ENCODE measurements around the gene RUBCN.
A peak's percentile ranks its signal among the peaks of the same experiment; 100 is the strongest.
"Not testable (repeated sequence)": the region's sequence is repeated elsewhere in the genome, so short reads cannot be mapped to it uniquely, and the experiment has no call there.

RUBCN gene

DNA sequence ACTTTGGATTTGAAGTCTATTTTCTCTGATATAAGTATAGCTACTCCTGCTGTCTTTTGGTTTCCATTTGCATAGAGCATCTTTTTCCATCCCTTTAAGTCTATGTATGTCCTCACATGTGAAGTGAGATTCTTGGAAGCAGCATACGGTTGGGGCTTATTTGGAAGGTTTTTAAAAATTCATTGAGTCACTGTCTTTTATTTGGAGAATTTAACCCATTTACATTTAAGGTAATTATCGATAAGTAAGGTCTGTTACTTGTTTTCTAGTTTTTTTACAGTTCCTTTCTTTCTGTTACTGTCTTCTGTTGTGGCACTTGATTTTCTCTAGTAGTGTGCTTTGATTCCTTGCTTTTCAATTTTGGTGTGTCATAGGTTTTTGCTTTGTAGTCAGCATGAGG is 14.0 kb downstream of the RUBCN start:
- peaks cover 17% of the 10 kb centered on the region for H3K36me3 Mint-ChIP-seq
- H3K9me3 Mint-ChIP-seq = peaks cover 8% of the 10 kb centered on the region
- DNase-seq = no peak
- H3K4me1 Mint-ChIP-seq = peaks cover 2% of the 10 kb centered on the region
- CTCF ChIA-PET = no interaction called here
- no peaks in the 10 kb centered on the region for H3K27me3 Mint-ChIP-seq
- H3K4me3 Mint-ChIP-seq = no peak overlapping the region
- H3K27ac Mint-ChIP-seq = no peak overlapping the region

DNA sequence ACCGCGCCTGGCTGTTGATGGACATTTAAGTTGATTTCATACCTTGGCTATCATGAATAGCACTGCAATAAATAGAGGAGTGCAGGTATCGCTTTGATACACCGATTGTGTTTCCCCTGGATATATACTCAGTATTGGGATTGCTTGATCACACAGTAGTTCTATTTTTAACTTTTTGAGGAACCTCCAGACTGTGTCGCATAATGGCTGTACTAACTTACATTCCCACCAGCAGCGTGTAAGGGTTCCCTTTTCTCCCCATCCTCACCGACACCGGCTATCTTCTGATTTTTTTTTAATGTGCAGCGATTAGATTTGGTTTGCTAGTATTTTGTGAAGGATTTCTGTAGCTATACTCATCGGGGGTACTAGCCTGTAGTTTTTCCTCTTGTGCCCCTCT is 16.0 kb downstream of the RUBCN start:
- no peaks in the 10 kb centered on the region for H3K27me3 Mint-ChIP-seq
- no peak overlapping the region for H3K27ac Mint-ChIP-seq
- H3K4me1 Mint-ChIP-seq = peaks cover 5% of the 10 kb centered on the region
- H3K4me3 Mint-ChIP-seq = no peak overlapping the region
- peaks cover 31% of the 10 kb centered on the region for H3K36me3 Mint-ChIP-seq
- CTCF ChIA-PET = no interaction called here
- H3K9me3 Mint-ChIP-seq = peaks cover 8% of the 10 kb centered on the region
- DNase-seq = no peak

DNA sequence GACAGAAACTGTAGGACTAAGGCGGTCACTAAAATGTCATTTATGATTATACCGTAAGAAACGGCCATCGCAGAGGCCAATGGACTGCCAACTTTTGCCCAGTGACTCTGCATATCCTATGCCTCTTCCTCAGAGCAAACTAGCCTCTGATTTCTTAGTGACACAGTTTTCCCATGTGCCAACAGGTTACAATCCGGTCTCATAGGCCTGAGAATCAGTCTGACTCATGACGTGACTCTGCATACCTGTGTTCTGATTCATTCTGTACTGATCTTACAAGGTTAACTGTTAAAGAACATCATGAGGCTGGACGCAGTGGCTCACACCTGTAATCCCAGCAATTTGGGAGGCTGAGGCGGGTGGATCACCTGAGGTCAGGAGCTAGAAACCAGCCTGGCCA is 17.8 kb downstream of the RUBCN start:
- CTCF ChIA-PET = no interaction called here
- Mint-ChIP-seq H3K27me3 (no peaks in the 10 kb centered on the region), H3K36me3 (peaks cover 39% of the 10 kb centered on the region), H3K4me1 (peaks cover 11% of the 10 kb centered on the region), H3K27ac (no peak overlapping the region), H3K9me3 (peaks cover 8% of the 10 kb centered on the region), H3K4me3 (no peak overlapping the region)
- no peak for DNase-seq

DNA sequence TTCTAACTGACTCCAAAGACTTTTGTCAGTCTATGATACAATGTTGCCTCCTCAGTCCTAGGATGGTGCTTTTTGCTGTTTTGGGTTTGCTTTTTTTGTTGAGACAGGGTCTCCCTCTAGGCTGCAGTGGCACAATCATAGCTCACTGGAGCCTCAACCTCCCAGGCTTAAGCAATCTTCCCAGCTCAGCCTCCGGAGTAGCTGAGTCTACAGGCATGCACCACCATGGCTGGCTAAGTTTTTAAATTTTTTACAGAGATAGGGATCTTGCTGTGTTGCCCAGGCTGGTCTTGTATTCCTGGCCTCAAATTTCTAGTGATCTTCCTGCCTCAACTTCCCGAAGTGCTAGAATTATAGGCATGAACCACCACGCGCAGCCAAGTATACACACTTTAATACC is 22.5 kb downstream of the RUBCN start:
- no peak for DNase-seq
- H3K4me3 Mint-ChIP-seq = no peak overlapping the region
- H3K27me3 Mint-ChIP-seq = no peaks in the 10 kb centered on the region
- H3K36me3 Mint-ChIP-seq = peaks cover 32% of the 10 kb centered on the region
- peaks cover 34% of the 10 kb centered on the region for H3K4me1 Mint-ChIP-seq
- peak overlapping the region; percentile 75 for H3K27ac Mint-ChIP-seq
- no peaks in the 10 kb centered on the region for H3K9me3 Mint-ChIP-seq
- CTCF ChIA-PET = interaction anchor here (0.7 kb wide), 1 partner anchor 26 kb away, joined by 4 read pairs; no protein-coding TSS in a partner anchor

DNA sequence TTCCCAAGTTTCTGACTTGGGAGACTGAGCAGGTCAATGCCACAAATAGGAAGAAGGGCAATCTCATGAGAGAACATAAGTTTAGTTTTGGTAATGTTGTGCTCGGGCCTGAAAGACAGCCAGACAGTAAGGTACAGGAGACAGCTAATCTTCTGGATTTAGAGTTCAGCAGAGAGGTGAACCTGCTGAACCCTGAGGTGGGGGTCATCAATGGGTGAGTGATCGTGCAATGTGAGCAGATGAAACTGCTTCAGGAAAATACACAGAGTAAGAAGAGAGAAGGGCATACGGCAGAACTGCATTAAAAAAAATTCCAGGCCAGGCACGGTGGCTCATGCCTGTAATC is 23.3 kb downstream of the RUBCN start:
- H3K36me3 Mint-ChIP-seq = peaks cover 34% of the 10 kb centered on the region
- peaks cover 34% of the 10 kb centered on the region for H3K4me1 Mint-ChIP-seq
- no peaks in the 10 kb centered on the region for H3K9me3 Mint-ChIP-seq
- no peak for DNase-seq
- no peak overlapping the region for H3K4me3 Mint-ChIP-seq
- CTCF ChIA-PET = interaction anchor here (0.6 to 1.8 kb wide), 4 partner anchors 11 to 114 kb away, joined by 3 to 4 read pairs (median 4); no protein-coding TSS in a partner anchor
- H3K27ac Mint-ChIP-seq = peak overlapping the region; percentile 96
- H3K27me3 Mint-ChIP-seq = no peaks in the 10 kb centered on the region

DNA sequence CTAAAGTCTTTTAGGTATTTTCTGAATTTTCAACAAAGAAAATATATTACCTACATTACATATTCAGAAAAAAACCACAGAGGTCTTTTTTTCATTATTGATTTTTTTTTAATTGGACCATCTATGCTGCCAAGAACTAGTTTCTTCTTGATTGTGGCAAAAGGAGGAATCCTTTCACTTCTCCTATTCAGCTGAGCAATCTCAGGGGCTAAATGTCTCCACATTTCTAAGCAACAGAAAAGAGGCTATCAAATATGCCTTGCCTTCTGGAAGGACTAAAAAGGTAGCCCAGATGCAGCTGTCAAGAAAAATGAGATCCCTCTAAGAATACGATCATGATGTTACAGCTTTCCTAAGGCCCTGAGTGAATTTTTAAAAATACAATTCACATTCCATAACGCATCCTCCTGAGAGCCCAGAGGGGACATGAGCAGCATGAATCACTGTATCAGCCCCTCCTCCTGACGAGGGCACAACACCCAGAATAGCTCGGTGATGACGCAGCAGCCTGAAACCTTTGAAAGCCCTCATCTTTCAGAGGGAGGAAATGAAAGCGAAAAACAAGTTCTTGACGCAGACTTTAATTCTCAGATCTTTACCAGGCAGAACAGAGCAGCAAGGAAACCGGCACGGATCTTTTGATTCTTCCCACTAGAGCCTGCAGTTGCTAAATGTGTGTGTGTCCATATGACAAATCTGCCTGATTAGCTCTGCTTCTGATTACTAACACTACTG is 24.6 kb downstream of the RUBCN start:
- peak; percentile 92 for DNase-seq
- Mint-ChIP-seq H3K4me1 (peaks cover 34% of the 10 kb centered on the region), H3K4me3 (peak overlapping the region; percentile 64), H3K9me3 (no peaks in the 10 kb centered on the region), H3K27ac (peak overlapping the region; percentile 96), H3K27me3 (no peaks in the 10 kb centered on the region), H3K36me3 (peaks cover 28% of the 10 kb centered on the region)
- CTCF ChIA-PET = interaction anchor here (0.8 to 1.8 kb wide), 5 partner anchors 9 to 113 kb away, joined by 3 to 4 read pairs (median 3); no protein-coding TSS in a partner anchor

DNA sequence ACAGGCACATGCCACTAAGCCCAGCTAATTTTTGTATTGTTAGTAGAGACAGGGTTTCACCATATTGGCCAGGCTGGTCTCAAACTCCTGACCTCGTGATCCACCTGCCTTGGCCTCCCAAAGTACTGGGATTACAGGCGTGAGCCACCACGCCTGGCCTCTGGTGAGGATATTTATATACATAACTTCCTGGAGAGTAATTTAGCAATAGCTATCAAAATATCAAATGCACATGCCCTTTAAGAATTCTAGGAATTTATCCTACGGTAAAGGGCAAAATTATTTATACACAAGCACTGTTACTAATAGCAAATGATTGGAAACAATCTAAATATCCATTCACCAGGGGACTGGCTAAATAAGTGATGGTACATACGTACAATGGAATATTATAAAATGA is 25.7 kb downstream of the RUBCN start:
- H3K27ac Mint-ChIP-seq, DNase-seq, CTCF ChIA-PET, H3K27me3 Mint-ChIP-seq, H3K9me3 Mint-ChIP-seq, H3K4me3 Mint-ChIP-seq: not testable (repeated sequence)
- peaks cover 20% of the 10 kb centered on the region for H3K36me3 Mint-ChIP-seq
- H3K4me1 Mint-ChIP-seq = peaks cover 29% of the 10 kb centered on the region

DNA sequence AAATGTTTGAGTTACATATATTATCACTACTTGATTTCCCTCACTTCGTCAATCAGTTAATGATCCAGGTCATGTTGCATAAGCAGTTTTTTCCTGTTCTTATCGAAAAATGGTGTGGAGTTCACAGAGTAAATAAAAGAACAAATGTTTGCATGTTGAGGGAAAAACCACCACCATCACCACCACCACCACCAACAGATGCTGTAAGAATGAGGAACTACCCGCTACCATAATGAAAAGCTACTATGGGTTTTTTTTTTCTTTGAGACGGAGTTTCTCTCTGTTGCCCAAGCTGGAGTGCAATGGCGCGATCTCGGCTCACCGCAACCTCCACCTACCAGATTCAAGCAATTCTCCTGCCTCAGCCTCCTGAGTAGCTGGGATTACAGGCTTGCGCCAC is 27.6 kb downstream of the RUBCN start:
- Mint-ChIP-seq H3K4me3 (no peak overlapping the region), H3K27me3 (no peaks in the 10 kb centered on the region), H3K27ac (no peak overlapping the region), H3K36me3 (peaks cover 18% of the 10 kb centered on the region), H3K4me1 (peaks cover 25% of the 10 kb centered on the region), H3K9me3 (no peaks in the 10 kb centered on the region)
- no peak for DNase-seq
- CTCF ChIA-PET = no interaction called here

DNA sequence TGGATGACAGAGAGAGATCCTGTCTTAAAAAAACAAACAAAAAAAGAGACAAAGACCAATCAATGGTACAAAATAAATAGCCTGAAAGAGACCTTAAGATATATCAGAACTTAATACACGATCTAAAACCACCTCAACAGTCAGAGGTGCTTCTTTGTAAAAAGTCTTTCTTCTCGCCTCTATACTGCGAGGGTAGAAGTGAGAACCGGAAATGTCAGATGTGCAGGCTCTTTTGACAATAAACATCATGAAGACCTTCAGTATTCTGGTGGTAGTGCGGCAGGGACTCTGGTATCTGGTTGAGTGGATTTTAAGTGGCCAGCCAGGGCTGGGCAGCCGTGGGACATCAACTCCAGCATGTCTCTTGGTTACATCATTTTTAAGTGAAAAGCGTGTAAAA is 30.0 kb downstream of the RUBCN start:
- DNase-seq = no peak
- Mint-ChIP-seq H3K27me3 (no peaks in the 10 kb centered on the region), H3K4me3 (no peak overlapping the region), H3K27ac (no peak overlapping the region), H3K9me3 (no peaks in the 10 kb centered on the region), H3K36me3 (peaks cover 25% of the 10 kb centered on the region), H3K4me1 (peaks cover 3% of the 10 kb centered on the region)
- CTCF ChIA-PET = no interaction called here

DNA sequence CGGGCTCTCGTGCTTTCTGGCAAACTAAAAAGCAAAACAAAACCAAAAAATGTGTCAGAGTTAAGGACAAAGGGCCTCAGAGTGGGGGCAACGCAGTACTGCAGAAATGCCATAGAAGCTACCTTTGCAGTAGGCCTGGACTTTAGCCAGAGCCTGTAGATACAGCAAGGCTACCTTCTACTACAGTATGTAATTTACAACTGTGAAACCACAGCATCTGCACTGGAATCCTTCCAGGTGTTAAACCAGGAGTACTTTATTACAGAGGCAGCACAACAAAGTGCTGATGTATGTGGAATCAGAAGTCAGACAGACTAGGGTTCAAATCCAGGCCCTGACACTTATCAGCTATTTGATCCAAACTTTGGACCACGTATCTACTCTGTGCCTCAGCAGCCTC is 34.9 kb downstream of the RUBCN start:
- no peak for DNase-seq
- H3K4me3 Mint-ChIP-seq = no peak overlapping the region
- peaks cover 2% of the 10 kb centered on the region for H3K9me3 Mint-ChIP-seq
- peaks cover 59% of the 10 kb centered on the region for H3K36me3 Mint-ChIP-seq
- peak overlapping the region; percentile 37 for H3K27ac Mint-ChIP-seq
- no peaks in the 10 kb centered on the region for H3K27me3 Mint-ChIP-seq
- CTCF ChIA-PET = no interaction called here
- no peaks in the 10 kb centered on the region for H3K4me1 Mint-ChIP-seq

DNA sequence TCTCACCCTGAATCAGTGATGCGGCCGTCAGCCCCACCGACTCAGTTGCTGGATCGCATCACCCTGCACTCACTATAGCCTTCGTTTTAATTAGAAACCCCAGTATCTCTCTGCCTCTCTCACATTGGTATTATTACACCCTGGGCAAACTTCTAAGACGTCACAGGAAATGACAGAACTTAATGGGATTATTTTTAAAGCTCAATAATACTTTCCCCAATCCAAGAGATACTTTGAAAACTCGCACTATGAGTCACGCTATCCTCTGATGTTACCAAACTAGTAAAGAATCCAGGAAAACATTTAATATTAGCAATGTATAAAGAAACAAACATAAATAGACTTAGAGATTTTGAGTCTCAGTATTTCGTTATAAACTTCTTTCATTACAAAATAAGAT is 36.6 kb downstream of the RUBCN start:
- H3K9me3 Mint-ChIP-seq = peaks cover 2% of the 10 kb centered on the region
- CTCF ChIA-PET = no interaction called here
- no peaks in the 10 kb centered on the region for H3K4me1 Mint-ChIP-seq
- no peak overlapping the region for H3K4me3 Mint-ChIP-seq
- no peak overlapping the region for H3K27ac Mint-ChIP-seq
- no peak for DNase-seq
- peaks cover 69% of the 10 kb centered on the region for H3K36me3 Mint-ChIP-seq
- no peaks in the 10 kb centered on the region for H3K27me3 Mint-ChIP-seq

DNA sequence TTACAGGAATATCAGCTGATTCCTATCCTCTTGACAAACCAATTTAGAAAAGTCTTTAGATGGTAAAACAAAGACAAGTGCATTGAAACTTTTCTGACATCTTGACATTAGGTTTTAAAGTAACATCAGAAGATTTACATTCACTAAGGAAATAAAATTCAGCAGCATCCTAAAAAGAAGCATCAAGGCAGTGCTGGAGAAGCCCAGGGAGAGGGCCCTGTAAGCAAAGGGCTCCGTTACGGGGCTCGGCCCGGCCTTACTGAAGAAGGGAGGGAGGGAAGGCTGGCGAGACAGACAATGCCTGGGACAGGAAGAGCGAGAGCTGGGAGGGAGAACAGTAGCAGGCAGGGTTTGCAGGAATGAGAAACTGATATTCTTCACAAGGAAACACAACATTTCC is 39.3 kb downstream of the RUBCN start:
- peak overlapping the region; percentile 24 for H3K27ac Mint-ChIP-seq
- peaks cover 2% of the 10 kb centered on the region for H3K9me3 Mint-ChIP-seq
- H3K4me3 Mint-ChIP-seq = no peak overlapping the region
- peaks cover 71% of the 10 kb centered on the region for H3K36me3 Mint-ChIP-seq
- DNase-seq = no peak
- H3K27me3 Mint-ChIP-seq = no peaks in the 10 kb centered on the region
- CTCF ChIA-PET = no interaction called here
- no peaks in the 10 kb centered on the region for H3K4me1 Mint-ChIP-seq

DNA sequence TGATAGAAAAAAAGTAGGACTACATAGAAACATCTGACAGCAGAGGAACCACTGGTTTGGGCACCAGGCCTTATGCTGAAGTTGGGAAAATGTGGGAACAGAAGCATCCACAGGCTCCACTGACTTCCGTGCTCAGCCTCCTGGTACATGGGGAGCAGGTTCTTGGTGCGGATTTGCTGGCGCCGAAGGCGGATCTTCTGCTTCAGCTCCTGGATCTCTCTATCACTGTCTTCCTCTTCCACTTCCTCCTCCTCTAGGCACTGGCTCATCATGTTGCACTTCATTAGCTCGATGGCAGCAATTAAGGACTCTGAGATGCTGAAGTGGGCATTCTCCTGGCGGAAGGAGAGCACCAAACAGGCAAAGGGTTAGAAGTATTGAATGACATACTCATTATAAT is 42.5 kb downstream of the RUBCN start:
- CTCF ChIA-PET = no interaction called here
- Mint-ChIP-seq H3K4me3 (no peak overlapping the region), H3K36me3 (peaks cover 70% of the 10 kb centered on the region), H3K27me3 (no peaks in the 10 kb centered on the region), H3K27ac (no peak overlapping the region), H3K9me3 (peaks cover 2% of the 10 kb centered on the region), H3K4me1 (no peaks in the 10 kb centered on the region)
- DNase-seq = no peak

DNA sequence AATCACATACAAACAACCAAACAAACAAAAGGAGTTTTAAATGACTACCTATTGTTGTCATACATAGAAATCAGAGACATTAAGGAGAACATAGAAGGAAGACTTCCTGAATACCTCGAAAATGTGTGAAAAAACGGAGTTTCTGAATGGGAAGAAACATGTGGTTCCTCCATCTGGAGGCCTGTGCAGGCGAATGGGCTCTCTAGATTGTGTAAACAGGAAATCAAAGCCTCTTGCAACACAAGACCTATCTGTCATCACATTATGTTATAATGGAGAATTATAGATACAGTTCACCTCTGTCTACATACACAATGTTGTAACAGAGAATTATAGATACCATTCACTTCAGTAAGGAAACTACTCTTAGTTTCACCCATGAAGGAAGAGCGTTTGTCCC is 44.1 kb downstream of the RUBCN start:
- peaks cover 64% of the 10 kb centered on the region for H3K36me3 Mint-ChIP-seq
- peaks cover 2% of the 10 kb centered on the region for H3K9me3 Mint-ChIP-seq

DNA sequence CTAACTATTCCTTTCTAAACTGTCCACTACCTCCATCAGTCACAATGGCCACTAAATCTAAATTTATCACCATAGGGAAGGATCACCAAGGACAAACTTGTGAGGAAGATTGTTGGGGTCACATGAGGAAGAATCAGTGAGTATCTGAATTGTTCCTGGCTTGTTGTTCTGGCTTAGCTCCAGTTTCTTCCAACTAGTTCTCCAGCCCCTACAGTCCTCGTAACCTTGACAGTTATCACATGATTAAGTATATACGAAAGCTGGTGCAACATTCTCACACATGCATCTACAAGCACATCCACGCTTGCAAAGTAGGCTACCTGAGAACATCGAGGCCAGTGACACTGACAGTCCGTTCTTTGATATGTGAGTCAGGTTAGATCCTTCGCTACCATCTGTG is 46.0 kb downstream of the RUBCN start:
- no peak overlapping the region for H3K27ac Mint-ChIP-seq
- CTCF ChIA-PET = interaction anchor here (0.8 kb wide), 1 partner anchor 655 kb away, joined by 3 read pairs; no protein-coding TSS in a partner anchor
- H3K4me1 Mint-ChIP-seq = no peaks in the 10 kb centered on the region
- no peaks in the 10 kb centered on the region for H3K9me3 Mint-ChIP-seq
- H3K36me3 Mint-ChIP-seq = peaks cover 50% of the 10 kb centered on the region
- no peaks in the 10 kb centered on the region for H3K27me3 Mint-ChIP-seq
- no peak overlapping the region for H3K4me3 Mint-ChIP-seq
- no peak for DNase-seq

More for the DNA sequence above, 44.1 kb downstream of the RUBCN start:
- H3K4me3 Mint-ChIP-seq = no peak overlapping the region
- no peak for DNase-seq
- CTCF ChIA-PET = no interaction called here
- H3K27me3 Mint-ChIP-seq = no peaks in the 10 kb centered on the region
- no peak overlapping the region for H3K27ac Mint-ChIP-seq
- H3K4me1 Mint-ChIP-seq = no peaks in the 10 kb centered on the region

Data from activated naive CD4-positive, alpha-beta T cell treated with anti-CD3 and anti-CD28 coated beads, Interleukin-2, amount 10 ng/mL, durations not matched to agents 7 days and 5 days (primary cell).